Parathyroid adenoma (tissue), 2 donors: ENCODE data around the gene PNPO.
"Not testable (repeated sequence)": the region's sequence is repeated elsewhere in the genome, so short reads cannot be mapped to it uniquely, and the experiment has no call there.

ENCODE experiments used
- H2AFZ ChIP-seq: fragments of 300-600 bp; sonication (generic); one replicate; pipeline ENCODE4 v1.7.0; 2017; ENCODE audit warnings: antibody characterized with exemption, mild to moderate bottlenecking
- H3K27ac ChIP-seq: fragments of 300-600 bp; sonication (generic); one replicate; pipeline ENCODE4 v1.7.0; 2017
- H3K27me3 ChIP-seq: fragments of 300-600 bp; sonication (generic); one replicate; pipeline ENCODE4 v1.7.0; 2017; ENCODE audit warnings: low read length; ENCODE audit not compliant: control insufficient read depth, insufficient read depth
- H3K36me3 ChIP-seq: fragments of 300-600 bp; sonication (generic); one replicate; pipeline ENCODE4 v1.7.0; 2017; ENCODE audit warnings: low read length; ENCODE audit not compliant: control insufficient read depth, insufficient read depth
- H3K4me1 ChIP-seq: fragments of 300-600 bp; sonication (generic); one replicate; pipeline ENCODE4 v1.7.0; 2017; ENCODE audit warnings: control low read depth
- H3K4me2 ChIP-seq: fragments of 300-600 bp; sonication (generic); one replicate; pipeline ENCODE4 v1.7.0; 2017; ENCODE audit warnings: low read length
- H3K4me3 ChIP-seq: fragments of 300-600 bp; sonication (generic); one replicate; pipeline ENCODE4 v1.7.0; 2017; ENCODE audit warnings: low read depth, low read length
- H3K79me2 ChIP-seq: fragments of 300-600 bp; sonication (generic); one replicate; pipeline ENCODE4 v1.7.0; 2017; ENCODE audit warnings: control low read depth
- H3K9ac ChIP-seq: fragments of 300-600 bp; sonication (generic); one replicate; pipeline ENCODE4 v1.7.0; 2017; ENCODE audit warnings: mild to moderate bottlenecking
- H3K9me3 ChIP-seq: fragments of 300-600 bp; sonication (generic); one replicate; pipeline ENCODE4 v1.7.0; 2017; ENCODE audit warnings: low read length; ENCODE audit not compliant: control insufficient read depth
- TF ChIP-seq, protein P1 (sequence below): fragments of 300-600 bp; sonication (generic); IDR thresholded peaks from one replicate; pipeline ENCODE4 v1.7.0; 2017; ENCODE audit warnings: antibody characterized with exemption, mild to moderate bottlenecking
- donor health status: primary hyperparathyroidism.

Gene PNPO

DNA sequence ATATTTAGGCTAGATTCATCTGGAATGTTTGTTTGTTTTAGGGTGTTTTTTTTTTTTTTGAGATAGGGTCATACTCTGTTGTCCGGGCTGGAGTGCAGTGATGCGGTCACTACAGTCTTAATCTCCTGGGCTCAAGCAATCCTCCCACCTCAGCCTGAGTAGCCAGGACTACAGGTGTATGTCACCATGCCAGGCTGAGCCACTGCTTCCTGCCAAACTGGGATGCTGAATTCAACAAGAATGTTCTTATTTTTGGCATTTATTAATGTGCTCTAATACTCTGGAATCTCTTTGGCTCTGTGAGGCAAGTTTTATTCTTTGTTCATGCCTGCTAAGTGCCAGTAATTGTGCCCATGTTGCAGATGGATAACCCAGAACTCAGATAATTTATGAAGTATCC lies 23.8 kb upstream of the PNPO start:
- TF ChIP-seq, protein P1, sequence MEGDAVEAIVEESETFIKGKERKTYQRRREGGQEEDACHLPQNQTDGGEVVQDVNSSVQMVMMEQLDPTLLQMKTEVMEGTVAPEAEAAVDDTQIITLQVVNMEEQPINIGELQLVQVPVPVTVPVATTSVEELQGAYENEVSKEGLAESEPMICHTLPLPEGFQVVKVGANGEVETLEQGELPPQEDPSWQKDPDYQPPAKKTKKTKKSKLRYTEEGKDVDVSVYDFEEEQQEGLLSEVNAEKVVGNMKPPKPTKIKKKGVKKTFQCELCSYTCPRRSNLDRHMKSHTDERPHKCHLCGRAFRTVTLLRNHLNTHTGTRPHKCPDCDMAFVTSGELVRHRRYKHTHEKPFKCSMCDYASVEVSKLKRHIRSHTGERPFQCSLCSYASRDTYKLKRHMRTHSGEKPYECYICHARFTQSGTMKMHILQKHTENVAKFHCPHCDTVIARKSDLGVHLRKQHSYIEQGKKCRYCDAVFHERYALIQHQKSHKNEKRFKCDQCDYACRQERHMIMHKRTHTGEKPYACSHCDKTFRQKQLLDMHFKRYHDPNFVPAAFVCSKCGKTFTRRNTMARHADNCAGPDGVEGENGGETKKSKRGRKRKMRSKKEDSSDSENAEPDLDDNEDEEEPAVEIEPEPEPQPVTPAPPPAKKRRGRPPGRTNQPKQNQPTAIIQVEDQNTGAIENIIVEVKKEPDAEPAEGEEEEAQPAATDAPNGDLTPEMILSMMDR, result no peak
- Histone ChIP-seq H3K4me2 (no peak overlapping the region), H3K4me3 (no peak overlapping the region), H3K27ac (no peak overlapping the region), H2AFZ (no peak overlapping the region), H3K9ac (no peak overlapping the region), H3K27me3 (no peaks in the 10 kb centered on the region), H3K9me3 (no peaks in the 10 kb centered on the region), H3K36me3 (no peaks in the 10 kb centered on the region), H3K79me2 (peaks cover 4% of the 10 kb centered on the region), H3K4me1 (no peaks in the 10 kb centered on the region)

DNA sequence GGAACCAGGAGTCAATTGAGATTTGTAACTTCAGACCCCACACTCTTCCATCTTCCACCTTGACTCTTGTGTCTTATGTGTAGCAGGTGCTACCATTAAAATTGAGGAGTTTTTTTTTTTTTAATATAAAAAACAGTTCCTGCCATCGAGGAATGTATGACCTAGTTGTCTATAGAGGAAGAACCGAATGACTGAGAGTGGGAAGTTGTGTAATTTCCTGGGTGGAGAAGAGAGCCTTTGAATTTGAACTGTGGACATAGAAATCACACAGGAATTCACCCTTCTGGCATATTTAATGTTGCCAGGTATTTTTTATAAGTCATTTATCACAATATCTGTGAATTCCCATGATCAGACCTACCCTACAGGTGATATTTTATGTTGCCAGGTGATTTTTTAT lies 23.4 kb upstream of the PNPO start:
- H3K4me1 ChIP-seq, result no peaks in the 10 kb centered on the region
- TF ChIP-seq, protein P1, result no peak
- H2AFZ ChIP-seq, result no peak overlapping the region
- H3K27ac ChIP-seq, result no peak overlapping the region
- H3K36me3 ChIP-seq, result no peaks in the 10 kb centered on the region
- no peak overlapping the region for H3K4me3 ChIP-seq
- no peaks in the 10 kb centered on the region for H3K9me3 ChIP-seq
- no peak overlapping the region for H3K9ac ChIP-seq
- no peaks in the 10 kb centered on the region for H3K27me3 ChIP-seq
- H3K79me2 ChIP-seq, result no peaks in the 10 kb centered on the region
- H3K4me2 ChIP-seq, result no peak overlapping the region

DNA sequence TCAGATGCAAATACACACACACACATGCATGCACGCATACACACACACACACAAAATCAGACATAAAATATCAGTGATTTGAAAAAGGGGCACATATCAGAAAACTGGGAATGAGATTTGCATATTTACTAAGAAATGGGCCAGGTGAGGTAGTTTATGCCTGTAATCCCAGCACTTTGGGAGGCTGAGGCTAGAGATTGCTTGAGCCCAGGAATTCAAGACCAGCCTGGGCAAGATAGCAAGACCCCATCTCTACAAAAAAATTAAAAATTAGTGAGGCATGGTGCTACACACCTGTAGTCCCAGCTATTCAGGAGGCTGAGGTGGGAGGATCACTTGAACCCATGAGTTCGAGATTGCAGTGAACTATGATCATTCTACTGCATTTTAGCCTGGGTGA lies 22.4 kb upstream of the PNPO start:
- Histone ChIP-seq H3K27me3 (no peaks in the 10 kb centered on the region), H3K9ac (no peak overlapping the region), H2AFZ (no peak overlapping the region), H3K9me3 (no peaks in the 10 kb centered on the region), H3K36me3 (no peaks in the 10 kb centered on the region), H3K79me2 (peaks cover 3% of the 10 kb centered on the region), H3K4me1 (no peaks in the 10 kb centered on the region), H3K27ac (no peak overlapping the region), H3K4me2 (no peak overlapping the region), H3K4me3 (no peak overlapping the region)
- TF ChIP-seq, protein P1, result no peak

DNA sequence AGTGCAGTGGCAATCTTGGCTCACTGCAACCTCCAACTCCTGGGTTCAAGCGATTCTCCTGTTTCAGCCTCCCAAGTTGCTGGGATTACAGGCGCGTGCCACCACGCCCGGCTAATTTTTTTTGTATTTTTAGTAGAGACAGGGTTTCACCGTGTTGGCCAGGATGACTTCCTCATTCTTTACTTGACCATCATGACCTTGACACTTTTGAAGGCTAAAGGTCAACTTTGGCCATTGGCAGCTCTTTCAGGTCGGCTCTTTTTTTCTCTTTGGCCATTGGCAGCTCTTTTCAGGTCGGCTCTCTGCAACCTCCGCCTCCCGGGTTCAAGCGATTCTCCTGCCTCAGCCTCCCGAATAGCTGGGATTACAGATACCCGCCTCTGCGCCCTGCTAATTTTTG lies 21.5 kb upstream of the PNPO start:
- H3K4me1 ChIP-seq, H3K79me2 ChIP-seq, H3K27me3 ChIP-seq, H3K4me2 ChIP-seq, H3K9me3 ChIP-seq, H3K4me3 ChIP-seq, H2AFZ ChIP-seq, H3K36me3 ChIP-seq, H3K9ac ChIP-seq, H3K27ac ChIP-seq: not testable (repeated sequence)

DNA sequence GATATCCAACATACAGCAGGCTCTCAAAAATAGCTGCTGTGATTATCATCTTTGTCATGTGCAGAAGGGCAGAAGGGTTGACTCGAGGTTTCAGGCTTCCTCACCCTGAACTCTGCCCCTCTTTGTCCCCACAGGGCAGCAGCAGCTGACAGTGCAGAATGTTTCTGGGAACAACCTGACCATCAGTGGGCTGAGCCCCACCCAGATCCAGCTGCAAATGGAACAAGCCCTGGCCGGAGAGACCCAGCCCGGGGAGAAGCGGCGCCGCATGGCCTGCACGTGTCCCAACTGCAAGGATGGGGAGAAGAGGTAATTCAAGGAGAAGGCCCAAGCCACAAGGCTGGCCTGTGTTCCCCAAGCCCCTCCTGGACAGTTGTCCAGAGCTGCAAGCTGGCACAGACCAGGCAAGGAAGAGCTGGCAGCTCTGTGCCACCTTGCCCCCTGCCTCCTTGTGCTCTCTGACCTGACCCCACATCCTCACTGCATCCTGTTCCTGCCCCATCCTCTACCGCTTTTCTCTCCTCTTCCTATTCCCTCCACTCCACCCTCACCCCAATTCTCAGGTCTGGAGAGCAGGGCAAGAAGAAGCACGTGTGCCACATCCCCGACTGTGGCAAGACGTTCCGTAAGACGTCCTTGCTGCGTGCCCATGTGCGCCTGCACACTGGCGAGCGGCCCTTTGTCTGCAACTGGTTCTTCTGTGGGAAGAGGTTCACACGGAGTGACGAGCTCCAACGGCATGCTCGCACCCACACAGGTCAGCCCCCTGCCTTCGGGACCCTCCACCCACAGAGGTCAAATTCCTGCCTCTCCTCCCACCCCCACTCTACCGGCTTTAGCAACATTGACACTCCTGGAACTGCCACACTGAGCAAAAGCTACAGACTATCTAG lies 16.3 kb upstream of the PNPO start:
- H3K27ac ChIP-seq, result no peak overlapping the region
- H3K4me3 ChIP-seq, result no peak overlapping the region
- H3K9ac ChIP-seq, result no peak overlapping the region
- H3K9me3 ChIP-seq, result no peaks in the 10 kb centered on the region
- H3K4me2 ChIP-seq, result no peak overlapping the region
- peaks cover 4% of the 10 kb centered on the region for H3K79me2 ChIP-seq
- no peaks in the 10 kb centered on the region for H3K36me3 ChIP-seq
- H2AFZ ChIP-seq, result no peak overlapping the region
- H3K4me1 ChIP-seq, result no peaks in the 10 kb centered on the region
- TF ChIP-seq, protein P1, result no peak
- H3K27me3 ChIP-seq, result no peaks in the 10 kb centered on the region
